OCI-LY3 (cell line): ENCODE measurements around the gene HSPA1B.

ENCODE experiments used
- EZH2phosphoT487 ChIP-seq: fragments of 200-600 bp; shearing (Covaris generic); IDR thresholded peaks from 2 replicates; pipeline ENCODE4 v1.6.1; 2018; ENCODE audit warnings: antibody characterized with exemption, mixed run types, low read depth
- TF ChIP-seq, protein P1 (sequence below): fragments of 200-600, 300-600 bp; sonication (generic); IDR thresholded peaks from 2 replicates; pipeline ENCODE4 v1.5.1; 2014; ENCODE audit warnings: antibody characterized with exemption, low read length, low read depth

DNA sequence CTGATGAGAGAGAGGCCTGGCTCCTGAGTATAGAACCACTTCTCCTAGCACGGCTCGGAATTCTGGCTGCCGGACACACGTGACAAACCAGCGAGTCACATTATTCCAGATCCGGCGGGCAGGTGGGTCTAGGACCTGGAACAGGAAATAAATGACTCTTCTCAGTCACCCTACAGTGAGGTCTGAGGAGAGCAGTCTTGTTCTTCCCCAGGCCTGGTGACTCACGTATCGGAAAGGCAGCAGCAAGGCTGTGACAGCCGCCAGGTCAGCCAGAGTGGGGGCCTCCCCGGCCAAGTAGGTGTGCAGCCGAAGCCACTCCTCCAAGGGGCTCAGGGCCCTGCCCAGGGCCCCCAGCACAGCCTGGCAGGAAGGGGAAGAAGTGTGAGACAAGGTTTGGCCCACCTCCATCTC lies 34.8 kb upstream of the HSPA1B start:
- TF ChIP-seq, protein P1, sequence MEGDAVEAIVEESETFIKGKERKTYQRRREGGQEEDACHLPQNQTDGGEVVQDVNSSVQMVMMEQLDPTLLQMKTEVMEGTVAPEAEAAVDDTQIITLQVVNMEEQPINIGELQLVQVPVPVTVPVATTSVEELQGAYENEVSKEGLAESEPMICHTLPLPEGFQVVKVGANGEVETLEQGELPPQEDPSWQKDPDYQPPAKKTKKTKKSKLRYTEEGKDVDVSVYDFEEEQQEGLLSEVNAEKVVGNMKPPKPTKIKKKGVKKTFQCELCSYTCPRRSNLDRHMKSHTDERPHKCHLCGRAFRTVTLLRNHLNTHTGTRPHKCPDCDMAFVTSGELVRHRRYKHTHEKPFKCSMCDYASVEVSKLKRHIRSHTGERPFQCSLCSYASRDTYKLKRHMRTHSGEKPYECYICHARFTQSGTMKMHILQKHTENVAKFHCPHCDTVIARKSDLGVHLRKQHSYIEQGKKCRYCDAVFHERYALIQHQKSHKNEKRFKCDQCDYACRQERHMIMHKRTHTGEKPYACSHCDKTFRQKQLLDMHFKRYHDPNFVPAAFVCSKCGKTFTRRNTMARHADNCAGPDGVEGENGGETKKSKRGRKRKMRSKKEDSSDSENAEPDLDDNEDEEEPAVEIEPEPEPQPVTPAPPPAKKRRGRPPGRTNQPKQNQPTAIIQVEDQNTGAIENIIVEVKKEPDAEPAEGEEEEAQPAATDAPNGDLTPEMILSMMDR, result no peak
- TF ChIP-seq EZH2phosphoT487, result no peak
